Measurements from ENCODE around the gene CLCN7.

Gene CLCN7

GRCh38 chr16:1474796-1475551, at the start of gene CLCN7:
Gene CLCN7, minus strand, starts transcription at chr16:1475028. Its CDS starts 54 bp downstream, at chr16:1474974.
- DNase-seq = peak; percentile 80

GRCh38 chr16:1524366-1524765, 49.5 kb upstream of the CLCN7 start:
- no peak for DNase-seq

- no peak for DNase-seq
These were observed 48.9 kb upstream of the CLCN7 start for GRCh38 chr16:1523581-1524245.

GRCh38 chr16:1520461-1520860, 45.6 kb upstream of the CLCN7 start:
- DNase-seq = no peak

GRCh38 chr16:1519831-1520230, 45.0 kb upstream of the CLCN7 start:
- no peak for DNase-seq

- DNase-seq = no peak
These were observed 43.9 kb upstream of the CLCN7 start for GRCh38 chr16:1518626-1519135.

DNA sequence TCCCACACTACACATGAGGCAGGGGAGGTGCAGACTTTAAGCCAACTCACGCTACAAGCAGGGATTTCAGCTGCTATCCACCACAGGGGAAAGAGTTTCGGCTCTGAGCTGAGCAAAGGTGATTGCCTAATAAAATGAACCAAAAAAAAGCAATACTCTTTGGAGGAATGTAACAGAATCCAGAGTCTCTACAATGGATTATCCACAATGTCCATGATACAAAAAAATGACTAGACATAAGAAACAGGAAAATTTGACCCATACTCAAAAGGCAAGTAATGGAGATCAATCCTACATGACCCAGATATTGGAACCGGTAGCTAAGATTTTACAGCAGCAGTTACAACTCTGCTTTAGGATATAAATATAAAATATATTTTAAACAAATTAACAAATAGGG, 39.7 kb upstream of the CLCN7 start:
- no peak for DNase-seq

- no peak for DNase-seq
These were observed 37.9 kb upstream of the CLCN7 start for GRCh38 chr16:1512774-1513173.

- DNase-seq = no peak
These were observed 37.1 kb upstream of the CLCN7 start for GRCh38 chr16:1511662-1512569.

DNA sequence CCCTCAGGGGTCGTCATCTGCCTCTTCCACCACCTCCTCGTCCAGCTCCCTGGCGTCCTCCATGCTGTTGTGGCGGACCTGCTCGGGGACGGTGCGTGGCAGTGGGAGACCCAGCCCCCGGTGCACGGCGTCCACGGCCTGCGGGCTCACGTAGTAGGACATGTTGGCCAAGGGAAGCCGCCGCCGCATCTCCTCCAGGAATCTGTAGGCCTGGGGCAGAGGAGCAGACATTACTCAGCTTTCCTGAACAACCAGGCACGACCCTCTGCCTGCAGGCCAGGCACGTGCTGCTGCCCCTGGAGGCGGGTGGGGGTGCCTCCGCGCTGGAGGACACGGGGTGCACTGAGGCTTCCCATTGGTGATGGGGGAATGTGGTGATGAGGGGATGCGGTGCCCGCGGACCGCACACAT, 36.1 kb upstream of the CLCN7 start:
- no peak for DNase-seq

DNA sequence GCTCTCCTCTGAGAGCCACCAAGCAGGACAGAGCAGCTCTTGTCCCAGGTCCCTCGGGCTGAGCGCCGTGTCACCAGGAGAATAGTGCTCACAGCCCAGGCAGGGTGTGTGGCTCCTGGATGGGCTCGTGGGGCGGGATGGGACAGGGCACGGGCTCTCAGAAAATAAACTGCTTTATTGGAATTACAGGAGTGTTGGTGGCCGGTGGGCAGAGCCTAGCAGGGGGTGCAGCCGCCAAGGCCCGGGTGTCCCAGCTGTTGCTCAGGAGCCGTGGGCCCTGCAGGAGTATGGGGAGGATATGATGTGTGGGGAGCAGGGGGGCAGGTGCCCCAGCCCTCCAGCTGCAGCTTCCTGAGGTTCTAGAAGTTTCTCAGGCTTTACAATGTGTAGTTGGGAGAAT, 35.4 kb upstream of the CLCN7 start:
- no peak for DNase-seq

- DNase-seq = no peak
These were observed 34.7 kb upstream of the CLCN7 start for GRCh38 chr16:1509307-1510221.

GRCh38 chr16:1508494-1509187, 33.8 kb upstream of the CLCN7 start:
- DNase-seq = no peak

GRCh38 chr16:1506494-1507213, 31.8 kb upstream of the CLCN7 start:
- no peak for DNase-seq

GRCh38 chr16:1505912-1506311, 31.1 kb upstream of the CLCN7 start:
- DNase-seq = no peak

GRCh38 chr16:1505073-1505844, 30.4 kb upstream of the CLCN7 start:
- no peak for DNase-seq

DNA sequence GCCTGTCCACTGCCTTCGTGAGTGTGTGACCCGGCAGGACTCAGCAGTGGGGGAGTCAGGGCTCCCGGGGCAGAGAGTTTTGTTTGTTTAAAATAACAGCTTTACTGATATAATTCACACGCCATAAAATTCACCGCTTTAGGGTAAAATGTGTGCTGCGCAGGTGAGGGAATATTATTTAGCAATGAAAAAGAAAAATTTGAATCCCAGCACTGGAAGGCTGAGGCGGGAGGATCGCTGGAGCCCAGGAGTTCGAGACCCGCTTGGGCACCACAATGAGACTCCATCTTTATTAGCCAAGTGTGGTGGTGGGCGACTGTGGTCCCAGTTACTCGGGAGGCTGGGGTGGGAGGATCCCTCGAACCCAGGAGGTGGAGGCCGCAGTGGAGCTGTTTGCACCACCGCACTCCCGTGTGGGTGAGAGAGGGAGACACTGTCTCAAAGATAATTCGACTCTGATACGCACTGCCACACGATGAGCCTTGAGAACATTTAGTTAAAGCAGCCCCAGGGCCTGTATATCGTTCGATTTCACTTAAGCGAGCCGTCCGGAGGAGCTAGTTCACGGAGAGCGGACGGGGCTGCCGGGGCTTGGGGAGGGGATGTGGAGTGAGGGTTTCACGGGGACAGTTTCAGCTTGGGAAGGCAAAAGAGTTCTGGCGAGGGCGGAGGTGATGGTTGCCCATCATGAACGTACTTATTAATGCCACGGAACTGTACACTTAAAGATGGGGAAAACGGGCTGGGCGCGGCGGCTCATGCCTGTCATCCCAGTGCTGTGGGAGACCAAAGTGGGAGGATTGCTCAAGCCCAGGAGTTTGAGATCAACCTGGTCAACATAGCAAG, 28.5 kb upstream of the CLCN7 start:
- DNase-seq = no peak

- DNase-seq = no peak
These were observed 27.5 kb upstream of the CLCN7 start for GRCh38 chr16:1502092-1503004.

Data from activated effector memory CD4-positive, alpha-beta T cell treated with Interleukin-2 at 50 U/mL for 16 hours (primary cell).